ENCODE data around the gene ALLC.

GRCh38 chr2:3654011-3654410 is 4.0 kb upstream of the ALLC start:
- no peak for TF ChIP-seq REST (IDR thresholded peaks at IDR 0.05; ENCODE audit: low read depth)
- no peak for TF ChIP-seq TCF12 (IDR thresholded peaks at IDR 0.05; ENCODE audit: low read depth)
- no peak for TF ChIP-seq EP300 (IDR thresholded peaks at IDR 0.05; ENCODE audit: borderline replicate concordance)
- TF ChIP-seq RAD21 (IDR thresholded peaks at IDR 0.05; ENCODE audit: low read depth): no peak
- TF ChIP-seq YY1 (IDR thresholded peaks at IDR 0.05; ENCODE audit: low read depth): no peak
- no peak for TF ChIP-seq CREB1 (IDR thresholded peaks at IDR 0.05; ENCODE audit: low read depth)
- no peak for TF ChIP-seq EGR1 (IDR thresholded peaks at IDR 0.05)
- no peak for TF ChIP-seq FOXM1 (IDR thresholded peaks at IDR 0.05; ENCODE audit: borderline replicate concordance, low read depth)

All from Ishikawa (cell line).